Urinary bladder (tissue), 4 donors: ENCODE data around the gene PDE4D. TPM values are rescaled to one million over a fixed set of nuclear protein-coding genes. Genes with fewer than 3 reads are reported as not detected.
"Not testable (repeated sequence)": the region's sequence is repeated elsewhere in the genome, so short reads cannot be mapped to it uniquely, and the experiment has no call there.

Source experiments
- DNase-seq: peaks from one replicate; pipeline ENCODE4 v3.0.0-alpha.2; 2015; ENCODE audit errors: extremely low spot score
- H3K27ac ChIP-seq: one replicate; pipeline ENCODE4 v1.5.1; 2013; ENCODE audit warnings: low read depth, mild to moderate bottlenecking, moderate library complexity
- H3K36me3 ChIP-seq: one replicate; pipeline ENCODE4 v1.6.1; 2013; ENCODE audit warnings: mild to moderate bottlenecking, moderate library complexity; ENCODE audit not compliant: insufficient read depth
- H3K4me1 ChIP-seq: one replicate; pipeline ENCODE4 v1.6.1; 2013; ENCODE audit warnings: mild to moderate bottlenecking, moderate library complexity; ENCODE audit not compliant: insufficient read depth
- H3K4me3 ChIP-seq: one replicate; pipeline ENCODE4 v1.5.1; 2013; ENCODE audit warnings: low read depth, low read length
- WGBS: extraction: QIAGEN DNeasy Blood & Tissue Kit; methylation state at CpG from one replicate; pipeline ENCODE4 v1.1.7; 2013; 5-methylcytosine and 5-hydroxymethylcytosine counted together
- polyA plus RNA-seq: library from polyadenylated mRNA; stranded (reverse); fragments of 200-250 nt; gene quantifications from one replicate; pipeline ENCODE4 v1.2.3, GENCODE V29; 2013
- total RNA-seq: library from RNA; depleted of rRNA; stranded (reverse); fragments of >200 nt; gene quantifications from one replicate; pipeline ENCODE4 v1.2.3, GENCODE V29; 2014
- donor health status: healthy with polysubstance abuse.
- donor health status: healthy.

The PDE4D gene
- total and polyA plus RNA-seq, 2 donors: 27.3 to 253 TPM

DNA sequence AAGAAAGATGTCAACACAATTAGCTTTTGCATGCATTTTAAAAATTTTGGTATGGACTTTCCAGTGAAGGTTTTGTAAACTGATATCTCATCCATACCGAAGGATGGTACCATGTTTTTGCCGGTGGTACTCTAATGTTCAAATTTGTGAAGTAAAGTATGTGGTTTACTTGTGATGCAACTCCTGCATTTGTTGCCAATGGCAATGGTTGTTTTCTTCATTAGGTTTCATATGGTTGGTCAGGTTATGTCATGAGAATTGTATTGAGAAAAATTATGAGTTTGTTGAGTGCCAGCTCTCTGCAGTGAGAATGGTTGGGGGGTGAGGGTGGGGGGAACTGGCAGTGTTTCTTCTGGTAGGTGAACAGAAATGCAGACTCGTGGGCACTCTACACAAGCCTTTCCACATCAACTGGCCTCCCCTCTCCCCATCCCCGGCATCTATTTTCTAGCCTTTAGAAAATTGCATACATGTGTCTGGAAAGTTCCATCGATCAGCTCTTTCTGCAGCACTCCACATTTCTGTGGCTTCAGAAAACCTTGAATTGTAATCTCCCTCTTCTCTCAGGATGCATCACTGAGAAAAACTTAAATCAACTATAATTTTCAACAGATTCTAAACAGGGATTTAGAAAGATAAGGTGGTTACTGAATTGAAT is 107.7 kb downstream of the PDE4D start:
- DNase-seq: no peak
- Histone ChIP-seq H3K36me3 (no peaks in the 10 kb centered on the region), H3K4me3 (no peak overlapping the region), H3K4me1 (no peaks in the 10 kb centered on the region), H3K27ac (no peak overlapping the region)
- 86% methylated on average over 5 of the region's 5 CpGs for WGBS

DNA sequence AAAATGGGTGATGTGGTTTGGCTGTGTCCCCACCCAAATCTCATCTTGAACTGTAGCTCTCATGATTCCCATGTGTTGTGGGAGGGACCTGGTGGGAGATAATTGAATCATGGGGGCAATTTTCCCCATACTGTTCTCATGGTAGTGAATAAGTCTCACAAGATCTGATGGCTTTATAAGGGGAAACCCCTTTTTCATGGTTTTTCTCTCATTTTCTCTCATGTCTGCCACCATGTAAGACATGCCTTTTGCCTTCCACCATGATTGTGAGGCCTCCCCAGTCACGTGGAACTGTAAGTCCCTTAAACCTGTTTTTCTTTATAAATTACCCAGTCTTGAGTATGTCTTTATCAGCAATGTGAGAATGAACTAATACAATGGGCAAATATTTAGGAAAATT is 108.8 kb downstream of the PDE4D start:
- not testable (repeated sequence) for H3K27ac ChIP-seq, H3K4me1 ChIP-seq

GRCh38 chr5:59783264-59783663 is 110.3 kb downstream of the PDE4D start:
- no peak for DNase-seq
- no peaks in the 10 kb centered on the region for H3K36me3 ChIP-seq
- H3K4me1 ChIP-seq: no peaks in the 10 kb centered on the region
- no peak overlapping the region for H3K27ac ChIP-seq
- no peak overlapping the region for H3K4me3 ChIP-seq

More for the DNA sequence above, 108.8 kb downstream of the PDE4D start:
- not testable (repeated sequence) for H3K4me3 ChIP-seq, H3K36me3 ChIP-seq, DNase-seq
- 90% methylated on average over 1 of the region's 1 CpG for WGBS

GRCh38 chr5:59782856-59783255 is 110.7 kb downstream of the PDE4D start:
- Histone ChIP-seq H3K4me3 (no peak overlapping the region), H3K36me3 (no peaks in the 10 kb centered on the region), H3K4me1 (no peaks in the 10 kb centered on the region), H3K27ac (no peak overlapping the region)
- 60% methylated on average over 1 of the region's 1 CpG for WGBS
- DNase-seq: no peak

GRCh38 chr5:59779453-59779852 is 114.1 kb downstream of the PDE4D start:
- DNase-seq: no peak
- WGBS: 90% methylated on average over 2 of the region's 2 CpGs
- no peaks in the 10 kb centered on the region for H3K4me1 ChIP-seq
- no peak overlapping the region for H3K4me3 ChIP-seq
- H3K27ac ChIP-seq: no peak overlapping the region
- H3K36me3 ChIP-seq: no peaks in the 10 kb centered on the region

DNA sequence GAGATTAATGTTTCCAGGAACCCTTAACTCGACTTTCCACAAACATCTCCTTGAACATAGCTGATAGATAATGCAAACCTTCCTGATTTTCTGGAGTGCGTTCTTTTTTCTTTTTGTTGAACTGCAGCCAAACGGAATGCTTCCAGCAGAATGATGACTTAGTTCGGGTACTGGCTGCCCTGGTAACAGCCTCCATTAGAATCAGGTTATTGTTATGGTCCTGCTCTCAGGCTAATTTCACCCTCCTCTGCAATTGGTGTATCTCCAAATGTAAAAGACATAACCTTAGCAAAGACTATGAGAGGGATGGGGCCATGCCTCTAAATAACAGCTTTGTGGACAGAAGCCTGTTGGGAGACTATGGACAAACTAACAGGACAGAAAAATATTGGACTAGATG is 116.5 kb downstream of the PDE4D start:
- no peak overlapping the region for H3K27ac ChIP-seq
- WGBS: 52% methylated on average over 4 of the region's 4 CpGs

GRCh38 chr5:59773294-59773693 is 120.2 kb downstream of the PDE4D start:
- Histone ChIP-seq H3K36me3 (no peaks in the 10 kb centered on the region), H3K4me1 (no peaks in the 10 kb centered on the region), H3K27ac (no peak overlapping the region), H3K4me3 (no peak overlapping the region)
- no peak for DNase-seq

More for the DNA sequence above, 116.5 kb downstream of the PDE4D start:
- Histone ChIP-seq H3K4me3 (no peak overlapping the region), H3K4me1 (no peaks in the 10 kb centered on the region), H3K36me3 (no peaks in the 10 kb centered on the region)
- no peak for DNase-seq

GRCh38 chr5:59772757-59773156 is 120.8 kb downstream of the PDE4D start:
- WGBS: 73% methylated on average over 2 of the region's 2 CpGs
- Histone ChIP-seq H3K4me1 (no peaks in the 10 kb centered on the region), H3K27ac (no peak overlapping the region), H3K36me3 (no peaks in the 10 kb centered on the region), H3K4me3 (no peak overlapping the region)
- no peak for DNase-seq

DNA sequence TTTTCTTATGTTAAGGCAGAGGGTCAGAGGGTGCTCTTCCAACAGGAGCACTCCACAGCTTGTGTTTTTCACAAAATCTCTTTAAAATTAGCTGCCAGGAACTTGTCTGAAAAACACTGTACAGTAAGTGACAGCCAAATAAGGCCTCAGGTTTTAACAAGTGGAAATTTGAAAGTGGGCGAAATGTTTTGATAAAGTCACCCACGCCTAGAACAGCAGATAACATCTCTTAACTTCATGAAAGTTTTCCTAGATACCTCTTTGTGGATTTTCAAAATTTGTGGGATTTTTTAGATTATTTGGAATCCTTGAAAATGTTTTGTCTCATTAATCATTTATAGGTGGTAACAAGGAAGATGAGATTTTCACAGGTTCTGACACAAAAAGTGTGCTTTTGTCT is 121.3 kb downstream of the PDE4D start:
- Histone ChIP-seq H3K27ac (no peak overlapping the region), H3K4me1 (no peaks in the 10 kb centered on the region), H3K36me3 (no peaks in the 10 kb centered on the region), H3K4me3 (no peak overlapping the region)
- DNase-seq: no peak
- whole genome bisulfite sequencing: 82% methylated on average over 2 of the region's 2 CpGs

- no peak for DNase-seq
- H3K4me1 ChIP-seq: no peaks in the 10 kb centered on the region
- WGBS: 85% methylated on average over 4 of the region's 4 CpGs
- H3K36me3 ChIP-seq: no peaks in the 10 kb centered on the region
- H3K27ac ChIP-seq: no peak overlapping the region
- no peak overlapping the region for H3K4me3 ChIP-seq
These were observed 122.6 kb downstream of the PDE4D start for GRCh38 chr5:59770953-59771352.

- Histone ChIP-seq H3K36me3 (no peaks in the 10 kb centered on the region), H3K27ac (no peak overlapping the region), H3K4me1 (no peaks in the 10 kb centered on the region), H3K4me3 (no peak overlapping the region)
- no peak for DNase-seq
These were observed 123.7 kb downstream of the PDE4D start for GRCh38 chr5:59769832-59770231.

DNA sequence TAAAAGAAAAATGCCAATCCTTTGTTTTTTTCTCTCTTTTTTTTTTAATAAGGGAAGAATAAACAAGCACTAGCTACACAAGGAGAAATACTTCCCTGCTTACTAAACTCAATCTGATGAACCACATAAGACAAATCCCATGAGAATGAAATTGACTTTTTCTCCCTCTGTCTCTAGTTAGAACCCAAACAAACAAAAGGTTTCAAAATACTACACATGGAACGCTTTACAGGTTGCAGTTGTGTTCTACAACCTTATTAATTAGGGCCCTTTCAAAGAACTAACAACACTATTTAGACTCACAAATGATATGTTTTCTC is 124.5 kb downstream of the PDE4D start:
- WGBS: 21% methylated on average over 1 of the region's 1 CpG
- H3K27ac ChIP-seq: peak overlapping the region; percentile 34

GRCh38 chr5:59768152-59769040 is 125.1 kb downstream of the PDE4D start:
- Histone ChIP-seq H3K4me3 (peak overlapping the region; percentile 48), H3K4me1 (no peaks in the 10 kb centered on the region), H3K27ac (peak overlapping the region; percentile 34), H3K36me3 (no peaks in the 10 kb centered on the region)
- DNase-seq: peak; percentile 69
- 1% methylated on average over 40 of the region's 40 CpGs for WGBS

More for the DNA sequence above, 124.5 kb downstream of the PDE4D start:
- Histone ChIP-seq H3K4me3 (peak overlapping the region; percentile 48), H3K36me3 (no peaks in the 10 kb centered on the region), H3K4me1 (no peaks in the 10 kb centered on the region)
- no peak for DNase-seq

GRCh38 chr5:59767681-59768151 is 125.8 kb downstream of the PDE4D start:
- DNase-seq: no peak
- WGBS: 12% methylated on average over 4 of the region's 4 CpGs
- H3K4me3 ChIP-seq: peak overlapping the region; percentile 48

More at GRCh38 chr5:59767681-59768151, 125.8 kb downstream of the PDE4D start:
- H3K27ac ChIP-seq: peak overlapping the region; percentile 34
- H3K4me1 ChIP-seq: no peaks in the 10 kb centered on the region
- no peaks in the 10 kb centered on the region for H3K36me3 ChIP-seq
